Activated CD8-positive, alpha-beta memory T cell treated with anti-CD3 and anti-CD28 coated beads for 24 hours (primary cell): Measurements from ENCODE around the gene ZSWIM6.

Source experiments
- DNase-seq: peaks from one replicate; pipeline ENCODE4 v3.0.0-alpha.2; 2020

ZSWIM6 gene

GRCh38 chr5:61307611-61308010 lies 24.4 kb upstream of the ZSWIM6 start:
- DNase-seq: no peak

DNA sequence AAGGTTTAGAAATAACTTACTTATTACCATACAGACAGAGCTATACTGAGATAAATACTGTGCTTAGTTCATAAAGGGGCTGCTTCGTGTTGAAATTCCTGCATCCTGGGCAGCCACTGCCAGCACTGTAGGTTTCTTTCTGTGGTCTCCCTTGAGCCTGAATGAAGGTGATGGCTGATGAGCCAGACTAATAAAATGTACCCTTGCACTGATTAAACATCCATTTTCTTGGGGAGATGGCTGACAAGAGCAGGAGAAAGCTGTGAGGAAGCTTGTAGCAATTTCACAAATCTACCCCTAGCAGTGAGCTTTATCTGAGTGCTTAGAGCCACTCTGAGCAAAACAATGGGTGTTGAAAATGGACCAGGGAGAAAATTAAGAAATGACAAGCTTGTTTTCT lies 23.3 kb upstream of the ZSWIM6 start:
- DNase-seq: no peak

- no peak for DNase-seq
Measured at GRCh38 chr5:61309115-61309514, 22.9 kb upstream of the ZSWIM6 start.

DNA sequence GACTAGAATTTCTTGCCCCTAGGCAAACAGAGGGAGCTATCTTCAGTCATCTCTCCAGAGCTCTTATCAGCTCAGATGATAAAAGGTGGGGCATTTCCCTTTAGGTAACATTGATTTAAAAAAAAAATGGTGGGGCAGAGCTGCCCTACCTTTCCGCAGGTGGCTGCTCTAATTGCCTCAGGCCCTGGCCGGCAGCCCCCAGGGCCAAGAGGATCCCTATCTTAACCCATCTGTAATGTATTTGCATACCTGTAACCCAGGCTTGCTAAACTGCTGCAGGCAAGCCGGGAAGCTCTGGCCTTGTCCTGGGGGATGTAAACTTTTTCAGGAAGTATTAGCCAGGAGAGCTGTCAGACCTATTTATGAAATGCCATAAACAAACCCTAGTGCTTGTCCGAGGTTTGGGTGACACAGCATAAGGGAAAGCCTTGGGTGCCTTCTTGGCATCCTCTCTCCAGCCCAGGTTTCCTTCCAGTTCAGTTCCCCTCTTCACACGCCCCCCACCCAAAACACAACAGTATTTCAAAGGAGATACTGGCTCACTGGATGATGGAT lies 20.9 kb upstream of the ZSWIM6 start:
- DNase-seq: no peak

- DNase-seq: no peak
Measured at GRCh38 chr5:61311836-61312808, 19.9 kb upstream of the ZSWIM6 start.

GRCh38 chr5:61313960-61314681 lies 17.9 kb upstream of the ZSWIM6 start:
- DNase-seq: no peak

GRCh38 chr5:61318376-61318775 lies 13.7 kb upstream of the ZSWIM6 start:
- no peak for DNase-seq

DNA sequence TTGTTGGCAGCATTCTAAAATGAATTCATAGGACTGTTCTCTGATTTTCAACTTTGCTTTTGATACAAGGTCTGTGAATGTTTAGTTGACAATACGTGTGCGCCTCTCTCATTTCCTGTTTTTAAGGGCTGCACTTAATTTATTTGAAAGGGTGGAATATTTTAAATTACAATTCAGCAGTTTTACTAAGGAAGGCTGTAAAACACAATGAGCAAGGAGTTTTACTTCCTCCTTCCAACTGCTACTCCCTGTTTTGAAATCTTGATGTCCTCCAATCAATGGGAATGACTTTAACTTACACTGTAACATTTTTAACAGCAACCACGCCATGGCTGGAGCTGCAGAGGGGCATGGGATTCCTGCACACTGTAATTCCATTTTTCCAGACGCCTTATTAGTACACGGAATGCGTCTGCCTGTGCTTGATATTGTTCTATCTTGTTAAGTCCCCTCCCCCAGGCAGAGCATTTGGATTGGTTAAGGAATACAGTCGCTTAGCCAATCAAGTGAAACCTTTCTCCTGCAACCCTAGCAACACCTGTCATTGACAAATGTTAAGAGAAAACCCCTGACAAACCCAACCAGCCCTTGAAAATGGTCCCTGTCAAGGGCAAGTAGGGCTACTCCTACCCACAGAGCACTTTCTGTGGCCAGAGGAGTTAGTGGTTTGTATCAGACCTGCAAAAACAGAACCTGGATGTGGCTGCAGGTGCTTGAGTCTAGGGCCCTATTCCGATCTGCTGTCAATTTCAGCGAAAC lies 12.5 kb upstream of the ZSWIM6 start:
- no peak for DNase-seq

- DNase-seq: no peak
Measured at GRCh38 chr5:61320860-61321259, 11.2 kb upstream of the ZSWIM6 start.

- DNase-seq: no peak
Measured at GRCh38 chr5:61321669-61322068, 10.4 kb upstream of the ZSWIM6 start.

GRCh38 chr5:61322738-61323725 lies 9.0 kb upstream of the ZSWIM6 start:
- no peak for DNase-seq

DNA sequence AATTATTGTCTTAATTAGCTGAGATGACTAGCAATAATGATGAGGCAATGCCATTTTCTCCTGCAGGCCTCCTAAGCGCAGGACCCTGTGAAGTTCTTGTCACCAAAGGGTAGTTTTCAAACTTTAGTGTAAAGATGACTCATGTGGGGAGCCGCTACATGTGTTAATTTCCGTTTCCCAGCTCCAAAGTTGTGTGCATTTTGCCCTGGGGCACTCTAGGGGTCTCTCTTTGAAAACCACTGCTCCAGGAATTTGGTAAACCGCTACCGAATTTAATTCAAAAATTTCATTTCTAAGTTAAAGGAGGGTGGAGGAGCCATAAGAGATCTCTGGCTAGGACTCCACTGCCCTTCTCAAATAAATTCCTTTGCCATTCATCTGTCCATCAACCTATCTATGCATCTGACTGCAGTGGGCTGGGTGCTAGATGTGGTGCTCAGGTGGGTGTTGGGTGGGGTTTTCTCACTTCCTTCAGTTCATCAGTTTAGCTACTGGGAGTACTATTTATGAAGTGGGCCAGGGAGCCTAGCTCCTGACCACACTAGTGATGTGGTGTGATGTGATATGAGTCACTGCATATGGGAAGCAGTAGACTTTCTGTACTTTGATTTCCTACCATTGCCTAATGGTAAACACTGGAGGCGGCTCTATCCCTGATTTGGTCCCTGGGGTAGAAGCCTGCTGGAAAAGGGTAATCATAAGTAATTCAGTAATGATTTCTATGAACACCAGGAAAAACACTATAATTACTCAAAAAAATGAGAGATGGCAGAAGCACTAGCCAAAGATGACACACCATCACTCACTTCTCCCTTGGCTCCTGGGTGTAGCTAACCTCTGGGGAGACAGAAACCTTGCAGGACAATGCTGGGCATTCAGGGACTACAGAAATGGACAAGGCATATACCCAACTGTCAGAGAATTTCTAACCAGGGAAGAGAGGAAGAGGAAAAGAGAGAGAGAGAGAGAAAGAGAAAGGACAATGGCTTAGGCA lies 4.0 kb upstream of the ZSWIM6 start:
- DNase-seq: no peak

- no peak for DNase-seq
Measured at GRCh38 chr5:61328791-61329549, 3.1 kb upstream of the ZSWIM6 start.

DNA sequence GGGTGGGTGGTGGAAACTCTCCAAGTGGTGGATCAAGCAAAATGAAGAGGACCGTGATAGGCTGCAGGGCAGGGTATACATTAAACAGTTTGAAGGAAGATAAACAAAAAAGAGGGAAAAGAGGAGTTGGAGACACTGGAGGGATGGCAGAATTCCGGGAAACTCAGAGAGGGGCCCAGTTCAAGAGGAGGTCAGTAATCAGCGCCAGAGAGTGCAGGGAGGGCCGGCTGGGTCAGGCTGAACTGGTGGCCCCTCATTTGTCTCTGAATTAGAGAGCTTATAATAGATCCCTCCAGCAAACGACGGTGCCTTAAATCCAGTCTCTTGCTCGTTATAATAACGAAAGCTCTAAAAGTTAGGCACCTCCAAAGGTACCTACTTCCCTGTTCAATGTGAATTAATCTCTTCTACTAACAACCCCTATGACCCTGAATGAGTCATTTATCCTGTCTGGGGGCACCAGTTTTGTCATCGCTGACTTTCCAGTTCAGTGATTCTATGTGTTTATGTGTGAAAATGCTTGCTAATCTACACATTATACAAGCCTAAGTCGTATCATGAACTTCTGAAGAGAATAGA lies 2.4 kb upstream of the ZSWIM6 start:
- no peak for DNase-seq

DNA sequence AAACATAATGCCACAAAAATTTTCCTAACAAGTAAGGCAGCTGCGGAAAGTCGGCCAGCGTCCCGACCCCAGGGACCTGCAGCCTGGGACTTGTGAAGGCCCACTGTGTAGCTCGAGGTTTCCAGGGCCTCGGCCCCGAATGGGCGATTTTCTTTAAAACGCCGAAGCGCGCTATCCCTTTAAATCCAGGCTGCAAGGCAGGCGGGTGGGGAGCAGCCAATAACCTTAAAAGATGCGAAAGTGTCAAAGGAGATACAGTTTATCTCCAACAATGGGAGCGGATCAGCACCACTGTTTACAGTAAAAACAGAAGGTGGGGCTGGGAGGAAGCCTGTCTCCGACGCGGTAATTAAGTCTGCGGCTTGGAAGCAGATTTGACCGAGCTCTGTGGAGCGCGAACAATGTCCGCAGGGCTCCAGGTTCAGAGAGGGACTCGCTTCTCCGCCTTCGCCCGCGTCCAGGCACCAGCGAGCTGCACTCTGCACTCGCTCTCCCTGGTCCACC lies 1.7 kb upstream of the ZSWIM6 start:
- DNase-seq: no peak

DNA sequence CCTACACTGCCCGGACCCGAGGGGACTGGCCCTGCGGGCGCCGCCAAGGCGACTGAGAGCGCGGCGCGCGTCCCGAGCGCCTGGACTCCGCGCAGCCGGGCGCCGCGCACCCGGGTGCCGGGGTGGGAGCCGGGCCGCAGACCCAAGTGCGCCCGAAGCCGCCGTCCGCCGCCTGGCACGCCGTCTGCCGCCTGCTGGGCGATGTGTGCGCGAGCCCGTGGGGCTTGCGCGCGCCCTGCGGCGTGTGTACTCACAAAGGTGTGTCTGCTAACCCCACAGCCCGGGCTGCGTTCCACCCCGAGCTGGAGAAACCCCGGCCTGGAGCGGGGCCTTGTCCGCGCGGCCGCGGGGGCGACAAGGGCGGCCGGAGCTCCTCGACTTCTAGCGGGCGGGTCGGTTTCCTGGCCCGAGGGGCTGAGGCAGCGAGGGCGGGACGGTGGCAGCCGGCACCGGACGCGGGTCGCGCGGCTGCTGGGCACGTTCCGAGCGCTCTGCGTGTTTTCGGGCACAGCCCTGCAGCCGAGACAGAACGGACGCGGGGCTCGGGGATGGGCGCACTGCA lies 1.1 kb upstream of the ZSWIM6 start:
- peak; percentile 84 for DNase-seq

DNA sequence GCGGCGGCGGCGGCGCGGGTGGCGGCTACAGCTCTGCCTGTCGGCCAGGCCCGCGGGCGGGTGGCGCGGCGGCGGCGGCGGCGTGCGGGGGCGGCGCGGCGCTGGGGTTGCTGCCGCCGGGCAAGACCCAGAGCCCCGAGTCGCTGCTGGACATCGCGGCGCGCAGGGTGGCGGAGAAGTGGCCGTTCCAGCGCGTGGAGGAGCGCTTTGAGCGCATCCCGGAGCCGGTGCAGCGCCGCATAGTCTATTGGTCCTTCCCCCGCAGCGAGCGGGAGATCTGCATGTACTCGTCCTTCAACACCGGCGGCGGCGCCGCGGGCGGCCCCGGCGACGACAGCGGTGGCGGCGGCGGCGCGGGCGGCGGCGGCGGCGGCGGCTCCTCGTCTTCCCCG lies 296 bp downstream of the ZSWIM6 start:
- DNase-seq: no peak

DNA sequence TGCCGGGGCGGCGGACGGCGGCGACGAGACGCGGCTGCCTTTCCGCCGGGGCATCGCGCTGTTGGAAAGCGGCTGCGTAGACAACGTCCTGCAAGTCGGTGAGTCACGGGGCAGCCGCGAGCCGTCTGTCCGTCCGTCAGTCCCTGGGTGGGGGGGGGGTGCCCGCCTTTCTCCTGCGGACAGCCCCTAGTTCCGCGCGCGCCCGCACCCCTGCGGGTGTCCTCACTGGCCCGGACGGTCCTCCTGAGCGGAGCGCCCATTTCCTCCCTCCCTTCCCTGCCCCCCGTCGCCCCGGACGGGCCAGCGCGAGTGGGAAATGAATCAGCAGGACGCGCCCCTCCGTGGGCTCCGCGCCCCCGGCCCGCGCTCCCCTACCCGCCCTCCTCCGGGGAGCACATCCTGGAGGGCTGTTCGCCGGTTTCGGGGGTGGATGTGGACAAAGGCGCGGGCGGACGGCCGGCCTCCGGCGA lies 828 bp downstream of the ZSWIM6 start:
- DNase-seq: peak; percentile 70
